Endothelial cell of umbilical vein (primary cell): Measurements from ENCODE around the gene PDK3. TPM values are rescaled to one million over a fixed set of nuclear protein-coding genes. Genes with fewer than 3 reads are reported as not detected.
A peak's percentile ranks its signal among the peaks of the same experiment; 100 is the strongest.

Experiments
- BruUV-seq: library from RNA; stranded (reverse); fragments of 400-500 nt; replicated peaks from 2 replicates; lab custom pipeline; 2021; lab: Mats Ljungman, UMichigan
- CTCF ChIA-PET: fragments of 300-600, 350-600 bp; sonication (Branson Sonifier 250); formaldehyde crosslinking; loops from one replicate; lab custom pipeline; 2021; ENCODE audit warnings: antibody characterized with exemption, inconsistent platforms; lab: Charles Lee
- POLR2A ChIA-PET: fragments of 300-600, 350-600 bp; sonication (Branson Sonifier 250); formaldehyde crosslinking; loops from one replicate; lab custom pipeline; 2021; ENCODE audit warnings: antibody characterized with exemption, inconsistent platforms; lab: Charles Lee
- DNase-seq: peaks from one replicate; pipeline ENCODE4 v3.0.0-alpha.2; 2011; ENCODE audit warnings: low read depth, low spot score
- FAIRE-seq: peaks from 2 replicates; lab custom pipeline; 2011; peaks lifted over from hg19 to GRCh38; lab: Jason Lieb, UNC
- H2AFZ ChIP-seq: 2 replicates; pipeline ENCODE4 v1.6.0; 2012; ENCODE audit warnings: low read depth, low read length, control low read depth, inconsistent platforms
- H3K27ac ChIP-seq: 2 replicates; pipeline ENCODE4 v1.5.1; 2011; ENCODE audit warnings: low read depth, mild to moderate bottlenecking, control low read depth, low read length, moderate library complexity; ENCODE audit not compliant: insufficient read depth
- H3K27me3 ChIP-seq, 2 experiments: 2 replicates each; pipeline versions ENCODE4 v1.6.0 to v1.6.1; 2011; ENCODE audit warnings: low read length in 2 of 2, mixed read lengths in 1 of 2; ENCODE audit not compliant: control insufficient read depth in 2 of 2, insufficient read depth in 2 of 2
- H3K36me3 ChIP-seq, 2 experiments: 2 replicates in 1 of 2; 3 replicates in 1 of 2; pipeline ENCODE4 v1.5.1; 2011; ENCODE audit warnings: low read length in 2 of 2, mild to moderate bottlenecking in 1 of 2, moderate library complexity in 1 of 2; ENCODE audit not compliant: control insufficient read depth in 2 of 2, insufficient read depth in 2 of 2; ENCODE audit errors: extremely low read depth in 1 of 2
- H3K4me1 ChIP-seq: 3 replicates; pipeline ENCODE4 v1.5.1; 2011; ENCODE audit warnings: mild to moderate bottlenecking, low read length; ENCODE audit not compliant: control insufficient read depth, insufficient read depth; ENCODE audit errors: extremely low read depth
- H3K4me2 ChIP-seq: 2 replicates; pipeline ENCODE4 v1.6.1; 2011; ENCODE audit warnings: low read length, control low read depth, mixed read lengths; ENCODE audit not compliant: insufficient read depth
- H3K4me3 ChIP-seq, 3 experiments: fragments of 200-600 bp in 1 of 3; sonication (generic), shearing (Covaris generic) in 1 of 3; replicated peaks in 1 of 3; 2 replicates each; pipeline ENCODE4 v1.5.1; 2011 to 2016; ENCODE audit warnings: control low read depth in 3 of 3, low read length in 3 of 3, mild to moderate bottlenecking in 2 of 3, inconsistent platforms in 1 of 3, low read depth in 1 of 3, moderate library complexity in 1 of 3; ENCODE audit not compliant: insufficient read depth in 1 of 3
- H3K79me2 ChIP-seq: 2 replicates; pipeline ENCODE4 v1.6.0; 2012; ENCODE audit warnings: low read length, inconsistent platforms; ENCODE audit not compliant: control insufficient read depth, insufficient read depth
- H3K9ac ChIP-seq: replicated peaks from 2 replicates; pipeline ENCODE3; 2011; ENCODE audit warnings: low read length, control low read depth; ENCODE audit not compliant: insufficient read depth; ENCODE audit errors: extremely low read depth
- H3K9me1 ChIP-seq: replicated peaks from 3 replicates; pipeline ENCODE4 v1.6.0; 2011; ENCODE audit warnings: mild to moderate bottlenecking, low read length; ENCODE audit not compliant: control insufficient read depth, insufficient read depth; ENCODE audit errors: extremely low read depth
- H3K9me3 ChIP-seq: replicated peaks from 2 replicates; pipeline ENCODE4 v1.5.1; 2012; ENCODE audit warnings: low read length, inconsistent platforms; ENCODE audit not compliant: control insufficient read depth, insufficient read depth
- H4K20me1 ChIP-seq: replicated peaks from 2 replicates; pipeline ENCODE3; 2011; ENCODE audit warnings: mild to moderate bottlenecking, low read length; ENCODE audit not compliant: control insufficient read depth, insufficient read depth; ENCODE audit errors: extremely low read depth
- CTCF ChIP-seq, 2 donors: IDR thresholded peaks; 1 replicate in 1 of 2; 2 replicates in 1 of 2; pipeline ENCODE4 v1.5.1; 2011; ENCODE audit warnings: low read length in 2 of 2, mild to moderate bottlenecking in 2 of 2, moderate library complexity in 2 of 2, control low read depth in 1 of 2, inconsistent platforms in 1 of 2, low read depth in 1 of 2; ENCODE audit not compliant: insufficient read depth in 1 of 2; ENCODE audit errors: extremely low read depth in 1 of 2
- FOS ChIP-seq: IDR thresholded peaks from 2 replicates; pipeline ENCODE4 v1.6.1; 2011; ENCODE audit warnings: mild to moderate bottlenecking, low read length, moderate library complexity, borderline replicate concordance; ENCODE audit not compliant: insufficient read depth
- GATA2 ChIP-seq: IDR thresholded peaks from 2 replicates; pipeline ENCODE4 v1.7.0; 2011; ENCODE audit warnings: low read depth, mild to moderate bottlenecking, moderate library complexity, mixed read lengths, low read length; ENCODE audit not compliant: insufficient read length, insufficient read depth
- JUN ChIP-seq: IDR thresholded peaks from 2 replicates; pipeline ENCODE4 v1.6.1; 2011; ENCODE audit warnings: borderline replicate concordance, low read depth; ENCODE audit not compliant: insufficient read length, insufficient read depth
- MYC ChIP-seq: IDR thresholded peaks from one replicate; pipeline ENCODE4 v1.6.1; 2011; ENCODE audit warnings: mild to moderate bottlenecking, low read depth, low read length
- POLR2AphosphoS5 ChIP-seq: IDR thresholded peaks from 2 replicates; pipeline ENCODE4 v1.6.1; 2012; ENCODE audit warnings: low read depth, mild to moderate bottlenecking, control low read depth, low read length, moderate library complexity; ENCODE audit not compliant: insufficient read depth
- dilution Hi-C: fragments of 300-500 bp; cut with MboI; formaldehyde crosslinking; loops from one replicate; pipeline ENCODE4 v1.15.0; 2019; ENCODE audit warnings: low sequenced_read_pairs; ENCODE audit not compliant: extremely low pct_ligation_motif_present
- intact Hi-C: fragments of 100-400 bp; cut with micrococcal nuclease; formaldehyde crosslinking; loops from one replicate; pipeline ENCODE4 v1.10.0; 2022
- polyA plus RNA-seq, 4 experiments: library from polyadenylated mRNA; depleted of rRNA in 3 of 4; stranded (reverse) in 3 of 4; unstranded in 1 of 4; fragments of >200 nt; gene quantifications; 2 replicates each; pipeline versions ENCODE4 v1.2.1 to v1.2.3, GENCODE V29; 2011 to 2012; ENCODE audit warnings: missing spikeins in 1 of 4
- total RNA-seq: library from RNA; stranded (reverse); gene quantifications from 2 replicates; pipeline ENCODE4 v1.2.3, GENCODE V29; 2021
- TF ChIP-seq, protein P1 (sequence below): IDR thresholded peaks from 2 replicates; pipeline ENCODE4 v1.6.1; 2011; ENCODE audit not compliant: insufficient read depth, insufficient read length

PDK3 gene
- total and polyA plus RNA-seq, 2 donors (not counting 3 experiments of a cell fraction or from before 2014, with no cell fraction given) = 3.0 to 5.9 TPM

- Histone ChIP-seq H3K4me2 (peak overlapping the region; percentile 78), H3K79me2 (no peaks in the 10 kb centered on the region)
These were observed 29.6 kb downstream of the PDK3 start for GRCh38 chrX:24494647-24495075.

More at GRCh38 chrX:24494647-24495075, 29.6 kb downstream of the PDK3 start:
- dilution Hi-C loops (no loop called here), intact Hi-C loops (no loop called here)
- no peak overlapping the region for H3K4me3 ChIP-seq
- DNase-seq (peak; percentile 87), FAIRE-seq (peak; percentile 93)
- no peak for TF ChIP-seq CTCF (IDR thresholded peaks at IDR 0.05; ENCODE audit: extremely low read depth in 1 of 2, insufficient read depth in 1 of 2, low read depth in 1 of 2, low read length in 2 of 2)
- peak; percentile 26 for TF ChIP-seq JUN
- no peak for TF ChIP-seq POLR2AphosphoS5
- no peak for TF ChIP-seq GATA2
- no peak for TF ChIP-seq MYC
- TF ChIP-seq, protein P1, sequence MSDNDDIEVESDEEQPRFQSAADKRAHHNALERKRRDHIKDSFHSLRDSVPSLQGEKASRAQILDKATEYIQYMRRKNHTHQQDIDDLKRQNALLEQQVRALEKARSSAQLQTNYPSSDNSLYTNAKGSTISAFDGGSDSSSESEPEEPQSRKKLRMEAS = no peak
- TF ChIP-seq FOS = peak; percentile 46
- H3K4me1 ChIP-seq = peaks cover 12% of the 10 kb centered on the region
- no peaks in the 10 kb centered on the region for H3K36me3 ChIP-seq
- H3K9ac ChIP-seq = no peak overlapping the region
- no peaks in the 10 kb centered on the region for H4K20me1 ChIP-seq
- peak overlapping the region; percentile 29 for H3K27ac ChIP-seq
- ChIA-PET CTCF (interaction anchor here (2.0 to 8.0 kb wide), 2 partner anchors 99 to 124 kb away, joined by 7 to 142 read pairs; no protein-coding TSS in a partner anchor), POLR2A (no interaction called here)
- no peaks in the 10 kb centered on the region for H3K27me3 ChIP-seq
- no peaks in the 10 kb centered on the region for H3K9me1 ChIP-seq
- BruUV-seq = no TSS peak
- peak overlapping the region; percentile 26 for H2AFZ ChIP-seq
- no peaks in the 10 kb centered on the region for H3K9me3 ChIP-seq
